ENCODE measurements around the gene ATXN2L. TPM values are rescaled to one million over a fixed set of nuclear protein-coding genes. Genes with fewer than 3 reads are reported as not detected.

ATXN2L gene
- total RNA-seq, 4 donors from 2014 or later: 50.5 to 77.4 (median 54.1) TPM

- TF ChIP-seq CTCF (IDR thresholded peaks at IDR 0.05; ENCODE audit: low read depth): no peak
Observed at GRCh38 chr16:28865001-28865688, 42.3 kb downstream of the ATXN2L start.

- TF ChIP-seq CTCF (IDR thresholded peaks at IDR 0.05; ENCODE audit: low read depth): no peak
Observed at GRCh38 chr16:28865722-28866453, 43.1 kb downstream of the ATXN2L start.

- no peak for TF ChIP-seq CTCF (IDR thresholded peaks at IDR 0.05; ENCODE audit: low read depth)
Observed at GRCh38 chr16:28866454-28866804, 43.6 kb downstream of the ATXN2L start.

GRCh38 chr16:28867241-28867640 is 44.4 kb downstream of the ATXN2L start:
- TF ChIP-seq CTCF (IDR thresholded peaks at IDR 0.05; ENCODE audit: low read depth): no peak

- TF ChIP-seq CTCF (IDR thresholded peaks at IDR 0.05; ENCODE audit: low read depth): no peak
Observed at GRCh38 chr16:28869201-28869600, 46.4 kb downstream of the ATXN2L start.

- TF ChIP-seq CTCF (IDR thresholded peaks at IDR 0.05; ENCODE audit: low read depth): no peak
Observed at GRCh38 chr16:28872952-28873351, 50.2 kb downstream of the ATXN2L start.

- TF ChIP-seq CTCF (IDR thresholded peaks at IDR 0.05; ENCODE audit: low read depth): no peak
Observed at GRCh38 chr16:28873543-28874201, 50.9 kb downstream of the ATXN2L start.
